Activated naive CD8-positive, alpha-beta T cell (primary cell): ENCODE data around the gene TRIB2.

ENCODE experiments used
- H3K27ac Mint-ChIP-seq: one replicate; pipeline ENCODE4 v1.8.0; 2021; ENCODE audit warnings: mixed read lengths
- H3K27me3 Mint-ChIP-seq: one replicate; pipeline ENCODE4 v1.8.0; 2021; ENCODE audit warnings: mixed read lengths
- H3K36me3 Mint-ChIP-seq: one replicate; pipeline ENCODE4 v1.8.0; 2021; ENCODE audit warnings: mixed read lengths
- H3K4me1 Mint-ChIP-seq: one replicate; pipeline ENCODE4 v1.8.0; 2021; ENCODE audit warnings: low read depth, mixed read lengths
- H3K4me3 Mint-ChIP-seq: one replicate; pipeline ENCODE4 v1.8.0; 2021; ENCODE audit warnings: mild to moderate bottlenecking, mixed read lengths
- H3K9me3 Mint-ChIP-seq: one replicate; pipeline ENCODE4 v1.8.0; 2021; ENCODE audit warnings: low read depth, mixed read lengths

TRIB2 gene

GRCh38 chr2:12710301-12710700 is 6.4 kb upstream of the TRIB2 start:
- no peaks in the 10 kb centered on the region for H3K9me3 Mint-ChIP-seq
- H3K36me3 Mint-ChIP-seq = no peaks in the 10 kb centered on the region
- no peaks in the 10 kb centered on the region for H3K27me3 Mint-ChIP-seq
- H3K4me3 Mint-ChIP-seq = no peak overlapping the region
- H3K4me1 Mint-ChIP-seq = peaks cover 44% of the 10 kb centered on the region
- H3K27ac Mint-ChIP-seq = no peak overlapping the region

GRCh38 chr2:12711339-12711738 is 5.4 kb upstream of the TRIB2 start:
- Mint-ChIP-seq H3K27me3 (no peaks in the 10 kb centered on the region), H3K27ac (no peak overlapping the region), H3K9me3 (no peaks in the 10 kb centered on the region), H3K4me1 (peaks cover 49% of the 10 kb centered on the region), H3K4me3 (no peak overlapping the region), H3K36me3 (no peaks in the 10 kb centered on the region)

- Mint-ChIP-seq H3K27ac (no peak overlapping the region), H3K4me1 (peaks cover 47% of the 10 kb centered on the region), H3K36me3 (no peaks in the 10 kb centered on the region), H3K9me3 (no peaks in the 10 kb centered on the region), H3K27me3 (no peaks in the 10 kb centered on the region), H3K4me3 (no peak overlapping the region)
These were observed 3.9 kb upstream of the TRIB2 start for GRCh38 chr2:12712881-12713280.

GRCh38 chr2:12714391-12715221 is 2.1 kb upstream of the TRIB2 start:
- H3K27me3 Mint-ChIP-seq = no peaks in the 10 kb centered on the region
- no peak overlapping the region for H3K27ac Mint-ChIP-seq
- H3K9me3 Mint-ChIP-seq = no peaks in the 10 kb centered on the region
- H3K36me3 Mint-ChIP-seq = no peaks in the 10 kb centered on the region
- no peak overlapping the region for H3K4me3 Mint-ChIP-seq
- H3K4me1 Mint-ChIP-seq = peaks cover 44% of the 10 kb centered on the region

GRCh38 chr2:12715258-12716031 is 1.3 kb upstream of the TRIB2 start:
- Mint-ChIP-seq H3K27me3 (no peaks in the 10 kb centered on the region), H3K36me3 (no peaks in the 10 kb centered on the region), H3K9me3 (no peaks in the 10 kb centered on the region), H3K4me1 (peaks cover 44% of the 10 kb centered on the region), H3K27ac (no peak overlapping the region), H3K4me3 (peak overlapping the region; percentile 96)

GRCh38 chr2:12716032-12716281 is 779 bp upstream of the TRIB2 start:
- Mint-ChIP-seq H3K4me1 (peaks cover 44% of the 10 kb centered on the region), H3K4me3 (peak overlapping the region; percentile 96), H3K27me3 (no peaks in the 10 kb centered on the region), H3K36me3 (no peaks in the 10 kb centered on the region), H3K27ac (peak overlapping the region; percentile 91), H3K9me3 (no peaks in the 10 kb centered on the region)

GRCh38 chr2:12717191-12718014 is 667 bp downstream of the TRIB2 start:
- Mint-ChIP-seq H3K4me3 (peak overlapping the region; percentile 94), H3K36me3 (peaks cover 4% of the 10 kb centered on the region), H3K27ac (peak overlapping the region; percentile 72), H3K27me3 (no peaks in the 10 kb centered on the region), H3K4me1 (peaks cover 56% of the 10 kb centered on the region), H3K9me3 (no peaks in the 10 kb centered on the region)

- Mint-ChIP-seq H3K27me3 (no peaks in the 10 kb centered on the region), H3K9me3 (no peaks in the 10 kb centered on the region), H3K36me3 (peaks cover 4% of the 10 kb centered on the region), H3K4me1 (peaks cover 63% of the 10 kb centered on the region), H3K27ac (peak overlapping the region; percentile 89), H3K4me3 (peak overlapping the region; percentile 94)
These were observed 1.4 kb downstream of the TRIB2 start for GRCh38 chr2:12718015-12718671.

GRCh38 chr2:12718711-12719399 is 2.1 kb downstream of the TRIB2 start:
- H3K36me3 Mint-ChIP-seq = peaks cover 4% of the 10 kb centered on the region
- H3K4me3 Mint-ChIP-seq = peak overlapping the region; percentile 94
- H3K9me3 Mint-ChIP-seq = no peaks in the 10 kb centered on the region
- H3K4me1 Mint-ChIP-seq = peaks cover 68% of the 10 kb centered on the region
- H3K27ac Mint-ChIP-seq = peak overlapping the region; percentile 89
- H3K27me3 Mint-ChIP-seq = no peaks in the 10 kb centered on the region

GRCh38 chr2:12719400-12720277 is 2.9 kb downstream of the TRIB2 start:
- Mint-ChIP-seq H3K9me3 (no peaks in the 10 kb centered on the region), H3K4me3 (peak overlapping the region; percentile 94)

GRCh38 chr2:12720278-12720620 is 3.5 kb downstream of the TRIB2 start:
- Mint-ChIP-seq H3K36me3 (peaks cover 10% of the 10 kb centered on the region), H3K4me3 (peak overlapping the region; percentile 94), H3K27ac (no peak overlapping the region), H3K9me3 (no peaks in the 10 kb centered on the region), H3K4me1 (peaks cover 71% of the 10 kb centered on the region), H3K27me3 (no peaks in the 10 kb centered on the region)

More at GRCh38 chr2:12719400-12720277, 2.9 kb downstream of the TRIB2 start:
- Mint-ChIP-seq H3K36me3 (peaks cover 5% of the 10 kb centered on the region), H3K27me3 (no peaks in the 10 kb centered on the region), H3K4me1 (peaks cover 70% of the 10 kb centered on the region), H3K27ac (peak overlapping the region; percentile 64)

GRCh38 chr2:12720754-12721378 is 4.1 kb downstream of the TRIB2 start:
- peak overlapping the region; percentile 94 for H3K4me3 Mint-ChIP-seq
- no peaks in the 10 kb centered on the region for H3K27me3 Mint-ChIP-seq
- no peak overlapping the region for H3K27ac Mint-ChIP-seq
- H3K9me3 Mint-ChIP-seq = no peaks in the 10 kb centered on the region
- peaks cover 71% of the 10 kb centered on the region for H3K4me1 Mint-ChIP-seq
- peaks cover 10% of the 10 kb centered on the region for H3K36me3 Mint-ChIP-seq
